HG03442 (cell line): Measurements from ENCODE around the gene PPAN.

Source experiments
- ATAC-seq: cut with Tn5 transposase; IDR thresholded peaks from one replicate; pipeline ENCODE4 v1.9.1; 2021; ENCODE audit warnings: mild to moderate bottlenecking, moderate library complexity; ENCODE audit not compliant: unreplicated experiment

The PPAN gene

GRCh38 chr19:10092648-10093294 lies 13.4 kb upstream of the PPAN start:
- no peak for ATAC-seq

GRCh38 chr19:10093295-10094186 lies 12.6 kb upstream of the PPAN start:
- ATAC-seq = no peak

DNA sequence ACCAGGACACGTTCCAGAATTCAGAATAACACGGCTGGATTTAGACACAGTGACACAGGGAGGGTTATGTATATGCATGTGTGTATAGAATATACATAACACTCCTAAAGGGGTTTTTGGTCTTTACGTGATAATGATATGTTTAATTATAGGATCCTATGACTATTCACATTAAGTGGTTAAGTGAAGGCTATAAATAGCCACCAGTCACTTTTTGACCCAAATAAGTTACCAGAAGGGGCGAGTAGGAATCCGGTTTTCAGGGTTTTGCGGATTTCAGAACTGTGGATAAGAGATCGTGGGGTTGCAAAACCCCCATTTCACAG lies 10.6 kb upstream of the PPAN start:
- no peak for ATAC-seq

DNA sequence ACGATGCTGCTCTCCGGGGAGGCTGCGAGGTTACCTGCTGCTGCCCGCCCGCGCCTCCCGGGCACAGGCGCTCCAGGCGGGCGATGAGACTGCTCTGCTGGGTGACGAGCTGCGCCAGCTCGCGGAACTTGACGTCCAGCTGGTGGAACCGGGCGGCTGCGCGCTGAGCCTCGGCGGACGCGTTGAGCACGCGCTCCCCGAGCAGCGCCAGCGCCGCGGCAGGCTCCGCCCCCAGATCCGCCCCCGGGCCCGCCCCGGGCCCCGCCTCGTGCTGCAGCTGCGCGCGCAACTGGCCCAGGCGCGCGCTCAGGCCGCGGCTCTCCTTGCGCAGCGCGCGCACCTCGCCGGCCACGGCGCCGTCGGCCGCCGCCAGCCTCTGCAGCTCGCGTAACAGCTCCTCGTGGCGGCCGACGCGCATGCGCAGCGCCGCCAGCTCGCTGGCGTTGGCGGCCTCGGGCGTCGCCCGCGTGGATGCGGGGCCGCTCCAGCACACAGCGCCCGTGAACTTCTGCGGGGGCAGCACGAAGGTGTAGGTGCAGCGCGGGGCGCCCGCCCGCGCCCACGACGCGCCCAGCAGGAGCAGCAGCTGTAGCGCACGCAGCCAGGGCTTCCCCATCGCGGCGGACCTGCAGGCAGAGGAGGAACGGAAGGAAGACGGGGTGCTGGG lies 10.1 kb upstream of the PPAN start:
- ATAC-seq = peak; percentile 73

GRCh38 chr19:10096615-10096963 lies 9.6 kb upstream of the PPAN start:
- ATAC-seq = no peak

GRCh38 chr19:10100163-10100785 lies 5.9 kb upstream of the PPAN start:
- ATAC-seq = no peak

DNA sequence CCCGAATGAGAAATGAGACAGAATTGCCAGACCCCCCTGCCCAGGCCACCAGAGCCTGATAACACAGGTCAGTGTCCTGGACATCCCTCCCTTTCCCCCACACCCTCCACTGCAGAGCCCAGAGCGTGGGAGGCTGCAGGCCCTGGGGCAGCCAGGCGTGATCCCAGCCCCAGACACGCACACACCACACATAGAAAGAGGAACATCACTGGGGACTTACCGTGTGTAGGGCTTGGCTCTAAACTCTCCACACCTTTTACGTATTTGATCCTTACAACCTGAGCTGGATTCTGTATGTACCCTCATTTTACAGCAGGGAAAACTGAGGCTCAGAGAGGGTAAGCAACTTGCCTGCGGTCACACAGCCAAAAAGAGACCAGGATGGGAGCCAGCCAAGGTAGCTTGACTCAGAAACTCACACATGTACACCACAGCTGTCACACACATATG lies 3.4 kb upstream of the PPAN start:
- ATAC-seq = peak; percentile 31

DNA sequence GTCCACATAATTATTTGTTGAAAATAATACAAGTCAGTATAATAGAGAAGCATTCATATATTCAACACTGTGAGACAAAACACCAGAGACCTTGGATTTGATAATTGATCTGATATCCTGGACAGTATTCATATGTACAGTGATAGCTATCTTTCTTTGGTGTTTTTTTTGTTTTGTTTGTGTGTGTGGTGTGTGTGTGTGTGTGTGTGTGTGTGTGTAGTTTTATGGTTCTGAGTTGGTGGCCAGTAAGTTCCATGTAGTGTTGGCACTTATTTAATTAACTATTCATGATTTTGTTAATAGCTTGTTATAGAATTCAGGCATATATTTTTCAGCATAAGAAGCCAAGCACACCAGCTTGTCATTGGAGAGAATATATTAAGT lies 2.0 kb upstream of the PPAN start:
- no peak for ATAC-seq

DNA sequence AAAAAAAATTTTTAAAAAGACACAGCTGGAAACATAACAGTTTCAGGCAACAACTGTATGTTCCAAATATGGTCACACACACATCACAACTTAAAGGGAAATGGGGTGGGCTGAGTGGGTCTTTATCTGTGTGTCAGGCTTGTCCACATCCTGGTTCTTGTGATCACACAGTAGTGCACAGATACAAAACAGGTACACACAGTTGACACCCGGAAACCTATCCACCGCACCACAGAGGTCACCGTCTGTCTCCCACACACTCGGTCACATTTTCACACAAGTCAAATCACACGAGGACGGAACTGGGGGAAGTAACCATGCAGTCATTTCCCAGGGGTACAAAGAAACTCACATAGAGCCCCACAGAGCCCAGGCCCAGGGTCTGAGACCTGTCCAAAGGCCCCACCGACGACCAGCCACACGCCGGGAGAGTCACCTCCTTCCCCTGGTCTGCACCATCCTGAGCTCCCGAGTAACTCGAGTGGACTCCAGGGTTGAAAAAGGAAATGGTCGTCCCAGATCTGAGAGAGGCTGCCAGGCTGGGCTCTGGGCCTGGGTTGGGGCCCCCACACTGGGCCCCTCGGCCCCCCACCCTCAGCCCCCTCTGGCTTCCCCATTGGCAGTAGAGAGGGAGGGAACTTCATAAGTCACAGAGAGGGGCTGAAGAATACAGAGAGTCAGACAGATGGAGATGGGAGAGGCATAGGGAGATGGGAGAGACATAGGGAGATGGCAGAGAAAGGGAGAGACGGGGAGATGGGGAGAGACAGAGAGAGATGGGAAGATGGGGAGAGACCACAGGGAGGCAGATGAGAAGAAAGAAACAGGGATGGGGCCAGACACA lies 1.3 kb upstream of the PPAN start:
- peak; percentile 34 for ATAC-seq

- no peak for ATAC-seq
Observed at GRCh38 chr19:10105509-10106099, 558 bp upstream of the PPAN start.

- no peak for ATAC-seq
Observed at GRCh38 chr19:10107254-10107653, 1.1 kb downstream of the PPAN start.

GRCh38 chr19:10107817-10108367 lies 1.7 kb downstream of the PPAN start:
- no peak for ATAC-seq

DNA sequence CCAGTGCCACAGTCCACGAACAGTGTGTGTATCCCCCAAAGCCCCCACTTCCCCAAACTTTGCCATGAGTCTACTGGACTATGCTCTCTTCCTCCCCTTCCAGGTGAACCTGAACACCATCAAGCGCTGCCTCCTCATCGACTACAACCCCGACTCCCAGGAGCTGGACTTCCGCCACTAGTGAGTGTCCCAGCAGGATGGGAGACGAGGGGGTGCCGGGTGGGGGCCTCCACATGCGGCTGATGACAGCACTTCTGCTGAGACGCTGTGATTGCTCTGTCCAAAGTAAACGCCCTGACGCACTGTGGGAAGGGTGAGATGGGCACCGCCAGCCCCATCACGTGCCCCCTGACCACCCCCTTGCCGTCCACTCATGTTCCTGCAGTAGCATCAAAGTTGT lies 3.4 kb downstream of the PPAN start:
- ATAC-seq = no peak

DNA sequence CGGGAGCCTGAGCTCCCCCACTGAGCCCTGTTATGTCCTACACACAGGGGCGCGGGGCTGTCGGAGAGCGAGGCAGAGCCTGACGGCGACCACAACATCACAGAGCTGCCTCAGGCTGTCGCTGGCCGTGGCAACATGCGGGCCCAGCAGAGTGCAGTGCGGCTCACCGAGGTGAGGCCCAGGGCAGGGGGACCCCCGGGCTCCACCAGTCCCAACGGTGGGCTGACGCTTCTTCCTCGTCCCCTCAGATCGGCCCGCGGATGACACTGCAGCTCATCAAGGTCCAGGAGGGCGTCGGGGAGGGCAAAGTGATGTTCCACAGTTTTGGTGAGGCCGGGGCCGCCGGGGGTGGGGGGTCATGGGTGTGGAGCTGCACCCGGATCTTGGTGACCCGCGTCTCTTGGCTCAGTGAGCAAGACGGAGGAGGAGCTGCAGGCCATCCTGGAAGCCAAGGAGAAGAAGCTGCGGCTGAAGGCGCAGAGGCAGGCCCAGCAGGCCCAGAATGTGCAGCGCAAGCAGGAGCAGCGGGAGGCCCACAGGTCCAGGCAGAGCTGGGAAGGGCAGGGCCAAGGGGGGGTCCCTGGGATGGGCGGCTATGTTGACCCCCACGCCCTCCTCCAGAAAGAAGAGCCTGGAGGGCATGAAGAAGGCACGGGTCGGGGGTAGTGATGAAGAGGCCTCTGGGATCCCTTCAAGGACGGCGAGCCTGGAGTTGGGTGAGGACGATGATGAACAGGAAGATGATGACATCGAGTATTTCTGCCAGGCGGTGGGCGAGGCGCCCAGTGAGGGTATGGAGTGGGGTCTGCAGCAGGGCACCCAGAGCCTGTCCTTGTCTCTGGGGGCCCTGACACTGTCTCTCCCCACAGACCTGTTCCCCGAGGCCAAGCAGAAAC lies 4.2 kb downstream of the PPAN start:
- no peak for ATAC-seq

- ATAC-seq = no peak
Observed at GRCh38 chr19:10110972-10111317, 4.8 kb downstream of the PPAN start.

- no peak for ATAC-seq
Observed at GRCh38 chr19:10111405-10111811, 5.2 kb downstream of the PPAN start, which contains the start of gene P2RY11. Gene P2RY11, plus strand, starts transcription at chr19:10111693. Its CDS starts 29 bp downstream, at chr19:10111722.

DNA sequence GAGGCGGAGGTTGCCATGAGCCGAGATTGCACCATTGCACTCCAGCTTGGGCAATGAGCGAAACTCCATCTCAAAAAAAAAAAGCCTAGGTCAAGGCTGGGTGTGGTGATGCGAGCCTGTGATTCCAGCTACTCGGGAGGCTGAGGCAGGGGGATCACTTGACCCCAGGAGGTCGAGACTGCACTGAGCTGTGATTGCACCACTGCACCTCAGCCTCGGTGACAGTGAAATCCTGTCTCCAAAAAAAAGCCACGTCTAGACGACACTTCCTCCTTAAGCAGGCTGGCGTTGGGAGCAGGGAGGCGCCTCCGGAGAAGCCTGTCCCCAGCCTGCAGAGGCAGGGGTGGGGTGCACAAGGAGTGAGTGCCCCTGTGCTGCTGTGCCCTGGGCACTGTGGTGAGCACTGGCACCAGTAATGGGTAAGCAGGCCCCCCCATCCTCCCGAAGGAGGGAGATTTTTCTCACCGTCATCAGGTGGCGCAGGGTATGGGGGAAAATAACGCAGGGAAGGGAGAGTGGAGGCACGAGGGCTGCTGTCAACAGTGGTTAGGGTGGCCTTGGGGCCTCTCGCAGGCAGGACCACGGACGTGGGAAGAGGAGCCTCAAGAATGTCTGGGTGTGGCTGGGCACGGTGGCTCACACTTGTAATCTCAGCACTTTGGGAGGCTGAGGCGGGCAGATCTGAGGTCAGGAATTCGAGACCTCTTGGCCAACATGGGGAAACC lies 6.0 kb downstream of the PPAN start:
- ATAC-seq = no peak

- ATAC-seq = no peak
Observed at GRCh38 chr19:10112895-10113591, 6.9 kb downstream of the PPAN start.
